Stimulated activated CD4-positive, alpha-beta T cell treated with anti-CD3 and anti-CD28 coated beads, Interleukin-12 subunit alpha, Interleukin-12 subunit beta, amount 100 ng/mL, for 48 hours (primary cell): Measurements from ENCODE around the gene SPRR1A.
"Not testable (repeated sequence)": the region's sequence is repeated elsewhere in the genome, so short reads cannot be mapped to it uniquely, and the experiment has no call there.

Source experiments
- DNase-seq, 3 donors: peaks; one replicate each; pipeline ENCODE4 v3.0.0-alpha.2; 2020; ENCODE audit warnings: low read depth in 2 of 3, low spot score in 1 of 3

Gene SPRR1A

DNA sequence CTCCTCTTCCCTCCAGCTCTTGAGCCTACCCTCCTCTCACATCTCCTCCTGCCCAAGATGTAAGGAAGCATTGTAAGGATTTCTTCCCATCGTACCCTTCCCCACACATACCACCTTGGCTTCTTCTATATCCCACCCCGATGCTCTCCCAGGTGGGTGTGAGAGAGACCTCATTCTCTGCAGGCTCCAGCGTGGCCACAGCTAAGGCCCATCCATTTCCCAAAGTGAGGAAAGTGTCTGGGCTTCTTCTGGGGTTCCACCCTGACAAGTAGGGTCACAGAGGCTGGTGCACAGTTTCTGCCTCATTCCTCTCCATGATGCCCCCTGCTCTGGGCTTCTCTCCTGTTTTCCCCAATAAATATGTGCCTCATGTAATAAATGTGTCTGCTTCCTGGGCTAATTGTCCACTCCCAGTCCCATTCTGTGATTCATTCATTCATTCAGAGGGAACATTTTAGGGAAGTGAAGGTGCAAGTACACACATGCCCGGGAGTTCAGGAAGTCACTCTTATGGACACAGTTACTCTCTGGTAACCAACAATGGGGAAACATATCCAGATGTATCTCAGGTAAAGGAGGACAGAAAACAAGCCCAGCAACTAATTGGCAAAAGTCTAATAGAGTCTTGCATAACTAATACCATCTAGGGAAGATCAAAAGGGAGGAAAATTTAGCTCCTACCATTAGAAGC, 11.5 kb upstream of the SPRR1A start:
- no peak for DNase-seq

DNA sequence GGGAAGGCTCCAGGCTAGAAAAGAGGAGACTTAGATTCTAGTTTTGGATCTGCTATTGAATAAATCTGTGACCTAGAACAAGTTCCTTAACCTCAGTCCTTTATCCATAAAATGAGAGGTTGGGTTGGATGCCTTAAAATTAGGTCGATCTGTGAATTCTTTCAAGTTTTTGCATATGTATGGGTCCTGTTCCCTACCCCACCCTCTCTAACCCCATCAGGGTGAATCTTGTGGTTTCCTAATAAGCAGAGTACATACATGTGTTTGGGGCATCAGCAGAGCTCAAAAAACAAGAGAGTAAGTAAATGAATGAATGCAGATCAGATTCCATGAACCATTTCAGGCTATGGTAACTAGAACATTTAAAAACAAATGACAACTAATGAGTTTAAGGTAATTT, 7.2 kb upstream of the SPRR1A start:
- no peak for DNase-seq

DNA sequence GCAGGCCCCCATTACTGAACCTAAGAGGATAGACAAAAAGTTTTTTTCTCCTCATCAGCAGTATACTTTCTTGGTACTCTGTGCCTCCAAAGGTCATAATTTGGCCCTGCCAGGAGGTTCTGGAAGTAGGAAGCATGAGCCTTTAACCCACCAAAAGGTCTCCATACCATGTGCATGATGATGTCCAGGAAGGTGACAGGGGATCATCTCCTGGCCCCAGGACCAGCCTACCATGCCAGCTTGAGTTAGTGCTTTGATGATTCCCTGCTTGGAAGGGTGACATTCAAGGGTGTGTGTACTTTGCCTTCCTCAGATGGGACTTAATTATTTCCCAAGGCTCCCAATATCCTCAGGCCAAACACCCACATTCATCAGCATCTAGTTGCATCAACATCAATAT, 6.3 kb upstream of the SPRR1A start:
- no peak for DNase-seq

DNA sequence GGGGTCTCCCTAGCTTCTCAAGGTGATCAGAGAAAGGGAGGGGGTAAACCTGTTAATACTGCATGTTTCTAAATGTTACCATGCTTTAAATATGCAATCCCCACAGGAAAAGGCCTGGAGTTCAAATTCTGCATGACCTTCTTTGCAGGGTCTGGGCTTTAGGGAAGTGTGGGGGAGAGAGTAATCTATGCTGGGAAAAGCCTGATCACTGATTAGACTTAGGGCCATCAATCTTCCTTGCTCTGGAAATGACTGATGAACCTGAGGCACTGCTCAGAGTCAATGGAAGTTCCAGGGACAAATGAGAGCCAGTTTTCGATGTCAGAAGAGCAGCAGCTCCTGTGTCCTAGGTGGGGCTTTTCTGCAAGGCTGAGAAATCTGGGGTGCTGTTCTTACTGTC, 3.2 kb upstream of the SPRR1A start:
- no peak for DNase-seq

DNA sequence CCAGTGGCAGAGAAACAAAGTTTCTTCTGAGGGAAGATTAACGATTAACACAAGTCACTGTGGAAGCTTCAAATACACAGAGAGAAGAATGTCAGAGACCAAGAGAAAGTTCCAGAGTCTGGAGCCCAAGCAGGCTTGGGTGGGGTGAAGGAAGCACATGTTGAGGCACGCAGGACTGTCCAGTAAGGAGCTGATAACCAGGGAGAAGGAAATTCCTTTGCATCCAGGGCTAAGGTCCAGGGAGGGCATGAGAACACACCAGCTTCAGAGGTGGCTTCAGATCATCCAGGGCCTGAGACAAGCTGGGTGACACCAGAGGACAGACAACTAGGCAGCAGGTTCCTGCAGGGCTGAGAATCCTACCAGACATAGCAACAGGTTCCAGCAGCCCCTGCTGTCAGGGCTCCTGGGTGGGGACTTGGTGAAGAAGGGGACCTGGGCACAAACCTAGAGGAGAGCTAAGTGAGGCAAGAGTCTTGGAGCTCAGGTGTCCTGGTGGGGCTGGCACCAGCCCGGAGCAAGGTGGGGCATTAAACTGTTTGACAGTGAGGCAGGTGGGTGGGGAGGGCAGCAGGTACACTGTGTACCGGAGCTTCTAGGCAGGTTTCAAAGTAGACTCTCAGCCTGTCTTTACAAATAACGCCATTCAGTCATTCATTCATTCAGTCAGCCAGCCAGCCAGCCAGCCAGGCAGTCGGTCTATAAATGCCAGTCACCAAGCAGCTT, 2.6 kb upstream of the SPRR1A start:
- no peak for DNase-seq

DNA sequence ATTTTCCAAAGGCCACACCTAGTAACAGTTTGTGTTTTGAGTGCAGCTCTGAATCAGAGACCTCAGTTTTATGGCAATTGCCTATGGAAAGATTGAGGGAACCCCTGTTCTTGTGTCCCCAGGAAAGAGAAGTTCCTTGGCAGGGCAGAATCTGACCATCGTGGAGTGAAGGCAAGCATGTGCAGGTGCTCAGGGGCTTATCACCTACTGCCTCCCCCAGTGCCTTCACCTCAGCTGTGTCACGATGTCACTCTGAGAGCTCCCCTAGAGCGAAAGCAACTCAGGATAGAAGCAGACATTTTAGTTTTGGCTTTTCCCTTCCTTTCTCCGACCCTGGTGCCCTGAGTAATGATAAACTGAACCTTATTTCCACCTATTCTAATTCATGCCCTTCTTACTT, 1.8 kb upstream of the SPRR1A start:
- no peak for DNase-seq

DNA sequence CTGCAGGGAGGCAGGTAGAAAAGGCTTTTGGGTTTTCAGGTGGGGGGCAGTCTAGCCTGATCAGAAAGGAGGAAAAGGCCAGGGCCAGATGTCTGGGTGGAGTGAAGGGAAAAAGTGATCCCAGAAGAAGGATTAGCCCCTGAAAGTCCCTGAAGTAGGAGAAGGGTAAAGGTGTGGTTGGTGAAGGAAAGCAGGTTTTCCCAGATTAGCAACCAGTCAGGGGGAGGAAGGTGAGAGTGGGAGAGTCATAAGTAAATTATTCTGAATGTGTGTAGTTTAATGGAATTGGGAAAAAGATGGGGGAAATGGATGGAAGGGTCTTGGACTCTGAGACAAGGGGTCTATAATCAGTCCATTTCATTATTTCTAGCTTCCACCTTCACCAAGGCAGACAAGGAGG, 647 bp upstream of the SPRR1A start:
- no peak for DNase-seq

DNA sequence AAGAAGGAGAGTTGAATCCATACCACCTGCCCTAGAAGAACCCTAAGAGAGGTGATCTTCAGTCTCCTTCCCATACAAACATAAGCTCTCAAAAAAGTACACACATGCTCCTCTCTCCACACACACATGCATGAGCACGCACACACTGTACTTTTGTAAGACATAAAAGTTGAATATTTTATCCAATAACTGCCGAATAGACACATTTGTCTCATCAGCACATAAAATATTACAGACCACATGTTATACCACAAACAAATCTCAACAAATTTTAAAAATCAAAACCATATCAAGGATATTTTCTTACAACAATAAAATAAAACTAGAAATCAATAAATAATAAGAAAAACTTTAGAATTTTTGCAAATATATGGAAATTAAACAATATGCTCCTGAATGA, 2.7 kb downstream of the SPRR1A start:
- DNase-seq, result no peak

DNA sequence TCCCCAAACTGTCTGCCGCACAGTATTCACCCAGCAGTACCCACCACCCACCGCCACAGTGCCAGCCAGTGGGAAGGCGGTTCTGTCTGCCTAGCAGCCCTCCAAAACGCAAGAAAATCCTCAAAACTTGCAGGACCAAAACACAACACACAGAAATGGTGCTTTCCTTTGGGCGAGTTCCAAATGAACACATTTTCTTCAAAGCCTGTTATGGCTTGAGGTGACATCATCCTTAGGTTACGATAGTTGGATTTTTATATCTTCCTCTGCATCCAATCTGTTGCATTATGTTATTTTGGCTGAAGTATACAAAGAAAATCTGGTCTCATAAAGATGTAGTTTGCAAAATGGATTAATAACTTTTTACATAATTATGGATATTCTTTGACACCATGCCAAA, 9.3 kb downstream of the SPRR1A start:
- no peak for DNase-seq

DNA sequence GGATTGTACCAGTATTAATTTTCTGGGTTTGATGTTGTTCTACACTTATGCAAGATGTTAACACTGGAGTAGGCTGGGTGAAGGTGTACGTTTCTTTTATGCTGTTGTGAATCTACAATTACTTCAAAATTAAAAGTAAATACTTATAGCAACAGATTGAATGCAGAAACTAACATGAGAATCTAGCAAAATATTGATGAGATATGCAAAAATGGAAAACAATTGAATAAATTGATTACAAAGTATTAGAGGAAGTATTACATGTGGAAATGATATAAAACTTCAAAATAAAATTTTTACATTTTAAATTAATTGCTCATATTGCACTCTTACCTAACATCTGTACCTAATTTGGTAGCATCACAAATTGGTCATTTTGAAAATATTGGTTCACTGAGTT, 12.0 kb downstream of the SPRR1A start:
- no peak for DNase-seq

DNA sequence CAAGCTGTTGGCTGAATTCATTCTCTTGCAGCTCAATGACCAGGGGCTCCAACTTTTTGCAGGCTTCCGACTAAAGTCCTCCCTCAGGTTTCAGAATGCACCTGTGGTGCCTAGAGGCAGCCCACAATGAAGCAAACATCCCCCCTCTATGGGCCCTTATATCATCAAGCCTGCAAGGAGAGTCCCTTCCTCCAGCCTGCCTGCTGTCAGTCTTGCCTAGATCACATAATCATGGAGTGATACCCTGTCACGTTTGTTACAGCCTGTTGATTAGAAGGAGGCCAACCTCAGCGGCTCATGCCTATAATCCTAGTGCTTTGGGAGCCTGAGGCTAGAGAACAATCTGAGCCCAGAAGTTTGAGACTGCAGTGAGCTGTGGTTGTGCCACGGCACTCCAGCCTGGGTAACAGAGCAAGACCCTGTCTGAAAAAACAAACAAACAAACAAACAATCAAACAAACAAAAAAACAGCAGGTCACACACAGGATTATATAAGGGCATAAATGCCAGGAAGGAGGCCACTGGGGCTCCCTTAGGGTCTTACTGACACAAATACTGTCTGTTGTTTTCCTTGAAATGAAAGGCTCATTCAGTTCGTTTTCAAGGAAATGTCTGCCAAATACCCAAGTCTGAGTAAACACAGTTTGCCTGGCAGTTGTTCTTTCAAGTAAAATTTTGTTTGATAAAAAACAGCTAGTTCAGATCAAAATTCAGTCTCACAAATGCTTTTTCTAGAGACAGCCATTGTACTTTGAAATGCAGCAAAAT, 12.9 kb downstream of the SPRR1A start:
- no peak for DNase-seq

DNA sequence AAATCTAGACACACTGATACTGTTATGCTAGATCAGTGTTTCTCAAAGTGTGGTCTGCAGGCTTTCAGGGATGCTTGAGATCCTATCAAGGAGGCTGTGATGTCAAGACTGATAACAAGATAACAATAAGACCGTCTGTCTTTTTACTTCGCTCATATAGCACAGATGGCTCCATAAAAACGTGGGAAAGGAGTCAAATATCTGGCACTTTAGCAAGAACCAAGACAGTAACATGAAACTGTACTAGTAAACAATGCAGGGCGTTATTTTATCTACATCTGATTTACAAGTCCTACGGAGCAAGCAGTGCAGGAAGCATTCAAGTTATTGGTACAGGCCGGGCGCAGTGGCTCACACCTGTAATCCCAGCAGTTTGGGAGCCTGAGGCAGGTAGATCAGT, 14.0 kb downstream of the SPRR1A start:
- no peak for DNase-seq

DNA sequence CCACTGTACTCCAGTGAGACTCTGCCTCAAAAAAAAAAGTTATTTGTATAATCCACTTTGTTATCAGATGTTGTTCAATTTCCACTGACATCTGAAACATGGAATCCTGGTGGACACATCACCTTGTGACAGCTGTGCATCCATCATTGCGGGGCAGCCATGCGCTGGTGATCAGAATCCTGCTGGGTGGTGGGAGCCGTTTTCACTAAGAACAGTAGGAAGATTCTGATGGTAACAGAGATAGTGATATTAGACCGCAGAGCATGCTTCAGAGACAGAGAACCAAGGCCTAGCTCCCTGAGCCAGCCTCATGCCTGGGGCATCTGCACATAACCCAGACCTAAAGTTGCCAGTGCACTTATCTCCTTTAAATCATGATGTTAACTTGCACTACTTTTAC, 14.6 kb downstream of the SPRR1A start:
- no peak for DNase-seq

DNA sequence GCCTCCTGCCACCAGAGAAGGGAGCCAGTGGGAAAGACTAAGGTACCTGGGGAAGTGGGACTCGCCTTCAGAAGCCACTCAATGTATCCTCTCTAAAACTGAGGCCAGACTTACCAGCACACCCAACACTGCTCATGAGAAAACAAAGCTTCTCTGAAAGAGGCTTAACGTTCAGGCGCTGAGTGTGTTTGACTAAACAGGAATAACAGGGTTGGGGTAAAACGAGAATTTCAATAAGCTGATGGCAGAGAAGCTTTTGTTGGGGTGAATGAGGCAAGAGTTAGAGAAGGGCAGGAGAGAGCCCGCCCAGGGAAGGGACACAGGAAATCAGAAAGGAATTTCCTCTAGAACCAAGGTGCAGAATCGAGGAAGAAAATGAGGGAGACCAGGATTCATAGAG, 15.9 kb downstream of the SPRR1A start:
- DNase-seq, result no peak

DNA sequence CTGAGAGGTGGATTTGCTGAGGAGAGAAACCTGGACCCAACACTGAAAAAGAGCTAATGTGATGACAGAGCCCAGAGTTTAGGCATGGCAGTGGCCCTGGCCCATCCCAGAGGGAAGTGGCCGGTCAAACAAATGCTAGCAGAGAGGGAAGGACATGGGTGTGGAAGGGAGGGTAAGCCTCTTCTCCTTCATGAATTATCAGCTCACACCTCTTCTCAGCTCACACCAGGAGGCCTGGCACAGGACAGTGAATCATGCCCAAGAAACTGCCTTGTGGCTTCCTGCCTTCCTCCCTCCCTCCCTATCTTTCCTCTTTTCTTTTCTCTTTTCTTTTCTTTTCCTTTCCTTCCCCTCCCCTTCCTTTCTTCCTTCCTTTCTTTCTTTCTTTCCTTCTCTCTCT, 16.4 kb downstream of the SPRR1A start:
- no peak for DNase-seq

DNA sequence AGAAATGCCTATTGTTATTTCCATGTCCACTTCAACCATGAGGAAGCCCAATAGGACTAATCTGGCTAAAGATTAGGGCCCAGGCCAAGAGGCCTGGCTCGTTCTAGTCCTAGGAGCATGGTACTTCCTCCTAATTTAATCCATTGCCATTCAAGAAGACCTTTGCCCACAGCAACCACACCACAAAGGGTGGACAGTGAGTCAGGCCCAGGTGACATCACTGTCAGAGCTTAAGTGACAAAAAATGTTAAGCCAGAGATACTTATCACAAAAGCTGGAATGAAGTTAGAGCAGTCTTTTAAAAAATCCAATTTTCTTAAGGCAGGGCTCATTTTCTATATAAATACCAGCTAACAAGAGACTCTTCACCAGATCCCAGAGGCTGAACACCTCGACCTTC, 17.5 kb downstream of the SPRR1A start, which contains the start of gene SPRR3:
SPRR3 (plus strand) TSS at position 368 of the 400 bp plus-strand sequence. CDS start 1,272 bp downstream, outside the sequence.
- DNase-seq, result no peak

DNA sequence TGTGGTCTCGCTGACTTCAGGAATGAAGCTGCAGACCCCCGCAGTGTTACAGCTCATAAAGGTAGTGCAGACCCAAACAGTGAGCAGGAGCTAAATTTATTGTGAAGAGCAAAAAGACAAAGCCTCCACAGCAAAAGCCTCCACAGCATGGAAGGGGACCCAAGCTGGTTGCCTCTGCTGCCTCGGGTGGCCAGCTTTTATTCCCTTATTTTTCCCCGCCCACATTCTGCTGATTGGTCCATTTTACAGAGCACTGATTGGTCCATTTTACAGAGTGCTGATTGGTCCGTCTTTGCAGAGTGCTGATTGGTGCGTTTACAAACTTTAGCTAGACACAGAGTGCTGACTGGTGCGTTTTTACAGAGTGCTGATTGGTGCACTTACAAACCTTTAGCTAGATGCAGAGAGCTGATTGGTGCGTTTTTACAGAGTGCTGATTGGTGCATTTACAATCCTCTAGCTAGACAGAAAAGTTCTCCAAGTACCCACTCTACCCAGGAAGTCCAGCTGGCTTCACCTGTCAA, 27.4 kb downstream of the SPRR1A start:
- DNase-seq, result not testable (repeated sequence)

DNA sequence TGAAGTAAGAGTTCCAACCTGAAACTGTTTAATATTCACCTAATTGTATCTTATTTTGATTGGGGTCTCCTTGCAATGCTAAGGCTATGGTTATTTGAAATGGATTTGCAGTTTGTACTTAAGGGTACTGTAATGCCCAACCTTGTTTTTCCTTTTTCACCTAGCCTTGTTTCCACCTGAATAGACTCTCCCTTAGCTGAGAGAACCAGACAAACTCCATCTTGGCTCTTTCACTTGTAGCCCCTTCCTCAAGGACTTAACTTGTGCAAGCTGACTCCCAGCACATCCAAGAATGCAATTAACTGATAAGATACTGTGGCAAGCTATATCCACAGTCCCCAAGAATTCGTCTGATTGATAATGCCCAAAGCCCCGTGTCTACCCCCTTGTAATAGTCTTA, 37.9 kb downstream of the SPRR1A start:
- DNase-seq, result not testable (repeated sequence)

DNA sequence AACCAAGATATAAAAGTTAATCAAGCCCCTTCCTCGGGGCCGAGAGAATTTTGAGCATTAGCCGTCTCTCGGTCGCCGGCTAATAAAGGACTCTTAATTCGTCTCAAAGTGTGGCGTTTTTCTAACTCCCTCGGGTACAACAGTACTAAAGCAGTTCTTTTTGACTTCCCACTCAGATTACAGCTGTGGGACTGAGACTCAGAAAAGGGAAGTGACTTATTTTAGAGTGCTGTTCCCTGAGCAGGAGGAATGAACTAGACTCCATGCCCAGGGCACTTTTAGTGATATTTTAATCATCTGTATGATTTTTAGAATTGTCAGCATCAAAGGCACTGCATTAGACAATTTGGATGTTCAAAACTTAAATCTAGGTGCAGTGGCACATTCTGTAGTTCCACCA, 38.5 kb downstream of the SPRR1A start:
- not testable (repeated sequence) for DNase-seq

DNA sequence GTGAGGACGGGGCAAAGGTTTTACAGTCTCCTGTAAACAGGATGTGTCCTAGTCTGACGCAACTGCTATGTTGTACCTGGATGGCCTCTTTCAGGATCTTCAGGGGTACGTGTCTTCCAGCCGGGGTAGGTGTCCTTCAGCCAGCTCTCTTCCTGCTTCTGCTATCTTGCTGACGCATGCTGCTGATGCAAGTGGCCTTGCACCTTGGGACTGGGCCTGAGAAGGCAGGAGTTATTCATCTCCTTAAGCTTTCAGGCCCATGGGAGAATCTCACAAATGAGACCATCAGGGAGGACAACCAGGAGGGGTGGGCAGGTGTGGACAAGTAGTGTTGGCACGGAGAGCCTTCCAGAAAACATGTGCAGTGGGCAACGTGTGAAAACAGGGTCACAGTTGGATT, 39.2 kb downstream of the SPRR1A start:
- no peak for DNase-seq

DNA sequence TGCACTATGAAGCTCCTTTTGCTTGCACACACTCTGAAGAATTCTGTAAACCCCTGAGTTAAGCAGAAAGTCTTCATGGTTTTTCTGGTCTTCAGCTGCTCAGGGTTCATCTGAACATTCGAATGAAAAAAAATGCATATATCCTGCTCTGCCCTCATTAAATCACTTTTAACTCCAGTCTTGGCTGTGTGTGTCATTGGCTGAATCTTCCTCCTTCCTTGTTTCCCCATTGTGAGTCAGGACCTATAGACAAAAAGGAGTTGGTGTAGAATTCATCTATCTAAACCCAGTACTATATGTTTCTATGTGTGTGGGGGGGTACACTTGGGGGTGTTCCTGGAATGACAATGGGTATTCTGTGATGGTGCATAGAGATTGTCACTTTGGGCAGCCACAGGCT, 40.5 kb downstream of the SPRR1A start:
- DNase-seq, result no peak

DNA sequence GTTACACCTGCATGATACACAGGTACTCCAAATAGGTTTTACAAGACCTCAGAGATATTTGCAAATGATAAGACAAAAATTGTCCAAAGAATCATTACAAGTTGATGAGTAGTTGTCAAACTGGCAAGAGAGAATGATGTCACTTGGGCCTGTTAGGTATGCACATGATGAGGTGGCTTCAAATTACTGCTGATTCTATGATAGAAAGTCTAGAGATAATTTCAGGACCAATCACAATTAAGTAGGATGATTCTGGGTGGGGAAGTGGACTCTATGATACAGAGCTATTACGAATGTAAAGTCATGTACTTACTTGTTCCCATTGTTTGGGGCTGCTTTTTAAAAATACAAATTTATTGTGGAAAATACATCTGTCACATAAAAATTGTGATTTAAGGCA, 41.9 kb downstream of the SPRR1A start:
- no peak for DNase-seq
